ENCODE data around the gene CCDC194.
A peak's percentile ranks its signal among the peaks of the same experiment; 100 is the strongest.

The CCDC194 gene

GRCh38 chr19:17424743-17425365 lies 30.9 kb upstream of the CCDC194 start:
- no peak overlapping the region for H3K27ac ChIP-seq
- TF ChIP-seq CTCF (conservative IDR thresholded peaks at IDR 0.05): peak; percentile 30; the same call in 1 of the 2 replicates

GRCh38 chr19:17423429-17424208 lies 29.6 kb upstream of the CCDC194 start:
- no peak for TF ChIP-seq CTCF (conservative IDR thresholded peaks at IDR 0.05)
- no peak overlapping the region for H3K27ac ChIP-seq

DNA sequence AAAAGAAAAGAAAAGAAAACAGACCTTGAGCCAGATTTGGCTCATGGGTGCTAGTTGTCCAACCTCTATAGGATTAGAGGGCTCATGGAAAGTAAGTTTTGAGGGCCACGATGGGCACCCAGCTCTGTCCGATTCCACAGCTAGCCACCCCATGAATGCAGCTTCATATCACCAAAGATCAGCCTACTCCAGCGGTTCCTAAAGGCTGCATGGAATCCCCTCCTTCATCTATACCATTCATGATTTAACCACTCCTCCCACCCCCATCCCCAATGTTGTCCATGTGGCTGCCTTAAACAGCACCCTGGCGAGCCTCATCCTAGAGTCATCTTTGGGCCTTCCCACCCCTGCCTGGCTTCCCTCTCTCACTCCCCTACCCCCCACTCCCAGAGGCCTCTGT lies 27.9 kb upstream of the CCDC194 start:
- TF ChIP-seq CTCF (conservative IDR thresholded peaks at IDR 0.05): no peak
- H3K27ac ChIP-seq: no peak overlapping the region

DNA sequence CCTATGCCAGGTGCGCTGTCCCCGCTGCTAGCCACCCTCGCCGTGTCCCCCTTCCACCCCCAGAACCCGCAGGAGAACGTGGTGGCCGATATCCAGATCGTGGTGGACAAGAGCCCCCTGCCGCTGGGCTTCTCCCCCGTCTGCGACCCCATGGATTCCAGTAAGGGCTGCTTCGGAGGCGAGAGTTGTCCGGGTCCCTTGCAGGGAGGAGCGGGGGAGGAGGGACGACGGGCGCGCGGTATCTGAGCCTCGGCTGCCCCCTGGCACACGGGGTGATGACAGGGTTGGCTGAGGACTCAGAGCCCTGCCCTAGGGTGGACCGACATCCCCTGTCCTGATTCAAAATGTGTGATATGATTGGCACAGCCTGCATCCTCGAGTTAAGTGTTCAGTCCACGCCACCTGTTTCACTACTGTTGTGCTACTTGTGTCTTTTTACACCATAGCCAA lies 26.5 kb upstream of the CCDC194 start:
- TF ChIP-seq CTCF (conservative IDR thresholded peaks at IDR 0.05): no peak
- H3K27ac ChIP-seq: peak overlapping the region; percentile 74

DNA sequence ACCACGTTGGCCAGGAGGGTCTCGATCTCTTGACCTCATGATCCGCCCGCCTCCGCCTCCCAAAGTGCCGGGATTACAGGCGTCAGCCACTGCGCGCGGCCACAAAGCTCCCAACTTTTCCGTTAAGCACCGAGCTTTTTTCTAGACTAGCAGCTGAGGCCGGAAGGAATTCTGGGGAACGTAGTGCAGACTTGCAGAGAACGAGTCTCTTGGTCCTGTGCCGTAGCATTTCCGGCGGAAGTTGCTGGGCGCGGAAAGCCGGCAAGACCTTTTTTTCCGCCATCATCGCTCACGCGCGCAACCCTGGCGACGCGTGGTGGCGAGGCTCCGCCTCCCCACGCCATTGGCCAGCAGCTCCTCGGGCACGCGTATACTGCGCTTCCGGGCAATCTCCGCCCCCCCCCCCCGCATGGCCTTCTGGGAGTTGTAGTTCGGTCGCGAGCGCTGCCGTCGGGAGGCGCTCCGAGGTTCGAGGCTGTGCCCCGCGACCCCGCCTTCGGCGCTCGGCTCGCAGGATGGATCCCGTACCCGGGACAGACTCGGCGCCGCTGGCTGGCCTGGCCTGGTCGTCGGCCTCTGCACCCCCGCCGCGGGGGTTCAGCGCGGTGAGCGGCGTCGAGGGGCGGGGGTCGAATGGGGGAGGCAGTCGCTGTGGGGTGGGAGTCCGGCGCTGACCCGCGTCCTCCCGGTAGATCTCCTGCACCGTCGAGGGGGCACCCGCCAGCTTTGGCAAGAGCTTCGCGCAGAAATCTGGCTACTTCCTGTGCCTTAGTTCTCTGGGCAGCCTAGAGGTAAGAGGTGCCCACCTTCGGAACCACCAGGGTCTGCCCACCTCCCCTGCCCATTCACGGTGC lies 25.9 kb upstream of the CCDC194 start, which contains the start of gene MVB12A:
TSS of gene MVB12A (plus strand) at position 427 of the 854 bp plus-strand sequence. CDS start at position 516, 89 bp downstream.
- TF ChIP-seq CTCF (conservative IDR thresholded peaks at IDR 0.05): no peak
- peak within 1 kb of the TSS; percentile 74 for H3K27ac ChIP-seq

DNA sequence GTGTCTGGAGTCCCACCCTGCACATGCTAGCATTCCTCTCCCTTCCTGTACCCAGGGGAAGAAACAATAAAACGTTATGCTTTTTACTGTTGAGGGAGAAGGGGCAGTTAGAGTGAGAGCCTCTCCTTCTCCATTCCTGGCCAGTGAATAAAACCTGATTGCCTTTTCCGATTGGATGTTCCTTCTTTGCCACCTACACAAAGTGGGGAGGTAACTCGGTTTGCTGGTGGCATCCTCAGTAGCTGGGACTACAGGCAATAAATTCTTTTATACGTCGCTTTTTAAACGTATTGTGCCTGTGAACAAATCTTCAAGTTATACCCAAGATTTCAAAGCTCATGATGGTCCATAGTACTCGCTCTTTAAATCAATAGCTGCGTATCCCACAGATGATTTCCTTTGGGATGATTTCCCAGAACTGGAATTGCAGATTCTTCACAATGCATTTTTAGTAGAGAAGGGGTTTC lies 25.2 kb upstream of the CCDC194 start:
- H3K27ac ChIP-seq: peak overlapping the region; percentile 74
- TF ChIP-seq CTCF (conservative IDR thresholded peaks at IDR 0.05): no peak

- H3K27ac ChIP-seq: 0 out of 2 replicates have a peak overlapping the region, but pooled peaks have one; percentile 74
- no peak for TF ChIP-seq CTCF (conservative IDR thresholded peaks at IDR 0.05)
Observed at GRCh38 chr19:17418710-17419109, 24.7 kb upstream of the CCDC194 start.

Data from VCaP (cell line).